Prostate gland (tissue), 2 donors: Measurements from ENCODE around the gene ADAMTSL3. TPM values are rescaled to one million over a fixed set of nuclear protein-coding genes. Genes with fewer than 3 reads are reported as not detected.

Experiments
- DNase-seq: peaks from one replicate; pipeline ENCODE4 v3.0.0-alpha.2; 2019; ENCODE audit warnings: low spot score
- H3K27ac ChIP-seq, 2 donors: fragments of 200-600 bp; sonication (generic); 2 replicates each; pipeline ENCODE4 v1.5.1; 2017 to 2019
- H3K27me3 ChIP-seq: fragments of 200-600 bp; sonication (generic); replicated peaks from 2 replicates; pipeline ENCODE4 v1.5.1; 2019; ENCODE audit not compliant: insufficient read depth
- H3K36me3 ChIP-seq, 2 donors: fragments of 200-600 bp; sonication (generic); 1 replicate in 1 of 2; 2 replicates in 1 of 2; pipeline versions ENCODE4 v1.5.1 to v1.8.1; 2017 to 2019
- H3K4me1 ChIP-seq: fragments of 200-600 bp; sonication (generic); replicated peaks from 2 replicates; pipeline ENCODE4 v1.5.1; 2019
- H3K4me3 ChIP-seq, 2 donors: fragments of 200-600 bp; sonication (generic); 2 replicates each; pipeline ENCODE4 v1.5.1; 2017 to 2019
- H3K9me3 ChIP-seq: fragments of 200-600 bp; sonication (generic); 2 replicates; pipeline ENCODE4 v1.5.1; 2017
- CTCF ChIP-seq, 4 experiments: fragments of 200-600 bp in 2 of 4; fragments of 450-650 bp in 2 of 4; sonication (generic) in 2 of 4; IDR thresholded peaks; 1 replicate in 3 of 4; 2 replicates in 1 of 4; pipeline ENCODE4 v1.5.1; 2016 to 2019; ENCODE audit warnings: antibody characterized with exemption in 4 of 4, mild to moderate bottlenecking in 2 of 4, moderate library complexity in 2 of 4
- POLR2A ChIP-seq: fragments of 450-650 bp; IDR thresholded peaks from one replicate; pipeline ENCODE4 v1.6.1; 2016; ENCODE audit warnings: antibody characterized with exemption, mild to moderate bottlenecking
- POLR2AphosphoS5 ChIP-seq: sonication (generic); formaldehyde crosslinking; IDR thresholded peaks from one replicate; pipeline ENCODE4 v1.6.1; 2017; ENCODE audit warnings: antibody characterized with exemption
- WGBS: methylation state at CpG from one replicate; pipeline ENCODE4 v1.1.5; 2018; 5-methylcytosine and 5-hydroxymethylcytosine counted together
- intact Hi-C: fragments of 100-400 bp; cut with DNase I; formaldehyde crosslinking; loops from one replicate; pipeline ENCODE4 v1.14.2; 2022
- total RNA-seq, 2 donors: library from RNA; depleted of rRNA; stranded (reverse); fragments of >200 nt; gene quantifications; one replicate each; pipeline ENCODE4 v1.1.0, GENCODE V29; 2016

The ADAMTSL3 gene
- total RNA-seq, 2 donors from 2014 or later, result 4.5 to 25.2 TPM

- 28% methylated on average over 3 of the region's 3 CpGs for WGBS
- TF ChIP-seq POLR2AphosphoS5 (no peak), POLR2A (no peak), CTCF (IDR thresholded peaks at IDR 0.05) (no peak)
- no peak overlapping the region for H3K4me3 ChIP-seq
- no peaks in the 10 kb centered on the region for H3K9me3 ChIP-seq
- DNase-seq, result no peak
- no peaks in the 10 kb centered on the region for H3K27me3 ChIP-seq
- no peaks in the 10 kb centered on the region for H3K36me3 ChIP-seq
- no peak overlapping the region for H3K27ac ChIP-seq
- intact Hi-C loops, result no loop called here
- H3K4me1 ChIP-seq, result no peaks in the 10 kb centered on the region
Measured at GRCh38 chr15:83695246-83695645, 41.3 kb downstream of the ADAMTSL3 start.

- H3K27ac ChIP-seq, result no peak overlapping the region
- no peaks in the 10 kb centered on the region for H3K9me3 ChIP-seq
- H3K4me1 ChIP-seq, result no peaks in the 10 kb centered on the region
- WGBS, result 81% methylated on average over 7 of the region's 7 CpGs
- no peak for DNase-seq
- no peak overlapping the region for H3K4me3 ChIP-seq
- TF ChIP-seq POLR2A (no peak), POLR2AphosphoS5 (no peak), CTCF (IDR thresholded peaks at IDR 0.05) (no peak)
- no peaks in the 10 kb centered on the region for H3K36me3 ChIP-seq
- no peaks in the 10 kb centered on the region for H3K27me3 ChIP-seq
- intact Hi-C loops, result no loop called here
Measured at GRCh38 chr15:83695901-83696425, 42.0 kb downstream of the ADAMTSL3 start.

DNA sequence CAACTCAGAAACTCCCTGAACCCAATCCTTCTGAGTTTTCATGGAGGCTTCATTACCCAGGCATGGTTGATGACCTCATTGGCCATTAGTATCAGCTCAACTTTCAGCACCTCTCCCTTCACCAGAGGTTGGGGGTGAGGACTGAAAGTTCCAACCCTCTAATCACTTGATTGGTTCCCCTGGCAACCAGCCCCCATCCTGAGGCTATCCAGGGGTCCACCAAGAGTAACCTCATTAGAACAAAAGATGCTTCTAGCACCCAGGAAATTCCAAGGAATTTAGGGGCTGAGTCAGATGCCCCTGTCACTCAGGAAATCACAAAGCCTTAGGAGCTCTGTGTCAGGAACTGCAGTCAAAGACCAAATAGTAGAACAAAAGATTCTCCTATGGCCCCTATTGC lies 43.8 kb downstream of the ADAMTSL3 start:
- no peak for DNase-seq
- TF ChIP-seq POLR2AphosphoS5 (no peak), CTCF (IDR thresholded peaks at IDR 0.05) (no peak), POLR2A (no peak)
- intact Hi-C loops, result no loop called here
- Histone ChIP-seq H3K4me1 (no peaks in the 10 kb centered on the region), H3K36me3 (no peaks in the 10 kb centered on the region), H3K27me3 (no peaks in the 10 kb centered on the region), H3K27ac (no peak overlapping the region), H3K4me3 (no peak overlapping the region), H3K9me3 (no peaks in the 10 kb centered on the region)

DNA sequence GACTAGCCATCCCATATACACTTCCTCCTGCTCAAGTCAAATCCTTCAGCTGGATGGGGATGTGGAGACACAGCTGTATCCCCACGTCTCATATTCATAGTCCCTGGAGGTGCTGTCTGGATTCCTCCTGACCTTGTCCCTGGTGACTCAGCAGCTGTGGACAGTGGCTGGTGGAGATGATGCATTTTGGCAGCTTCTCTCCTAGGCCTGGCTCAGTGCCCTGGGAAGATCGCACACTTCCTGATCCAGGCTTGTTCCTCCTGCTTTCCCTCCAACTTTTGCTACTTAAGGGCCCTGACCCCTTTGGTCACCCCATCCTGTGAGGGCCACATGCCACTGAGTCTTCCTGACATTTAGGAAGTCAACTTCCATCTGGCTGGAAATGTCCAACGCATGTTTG lies 44.4 kb downstream of the ADAMTSL3 start:
- 72% methylated on average over 3 of the region's 3 CpGs for WGBS
- Histone ChIP-seq H3K4me3 (no peak overlapping the region), H3K9me3 (no peaks in the 10 kb centered on the region), H3K27me3 (no peaks in the 10 kb centered on the region), H3K36me3 (no peaks in the 10 kb centered on the region), H3K4me1 (no peaks in the 10 kb centered on the region), H3K27ac (no peak overlapping the region)
- no peak for DNase-seq
- intact Hi-C loops, result no loop called here
- TF ChIP-seq CTCF (IDR thresholded peaks at IDR 0.05) (no peak), POLR2A (no peak)

GRCh38 chr15:83699028-83699427 lies 45.1 kb downstream of the ADAMTSL3 start:
- no peaks in the 10 kb centered on the region for H3K4me1 ChIP-seq
- no peak for DNase-seq
- no peaks in the 10 kb centered on the region for H3K9me3 ChIP-seq
- TF ChIP-seq POLR2A (no peak), POLR2AphosphoS5 (no peak), CTCF (IDR thresholded peaks at IDR 0.05) (no peak)
- 39% methylated on average over 2 of the region's 2 CpGs for WGBS
- no peak overlapping the region for H3K27ac ChIP-seq
- intact Hi-C loops, result no loop called here
- H3K27me3 ChIP-seq, result no peaks in the 10 kb centered on the region
- no peaks in the 10 kb centered on the region for H3K36me3 ChIP-seq
- H3K4me3 ChIP-seq, result no peak overlapping the region
